Hematopoietic multipotent progenitor cell treated with erythropoietin and hydrocortisone succinate and interleukin-3 and kit ligand, for 15 days (in vitro differentiated cells): ENCODE results near the gene USP6NL.

Experiments used
- DNase-seq: peaks from one replicate; pipeline ENCODE4 v3.0.0-alpha.2; 2015; ENCODE audit warnings: low spot score

USP6NL gene

DNA sequence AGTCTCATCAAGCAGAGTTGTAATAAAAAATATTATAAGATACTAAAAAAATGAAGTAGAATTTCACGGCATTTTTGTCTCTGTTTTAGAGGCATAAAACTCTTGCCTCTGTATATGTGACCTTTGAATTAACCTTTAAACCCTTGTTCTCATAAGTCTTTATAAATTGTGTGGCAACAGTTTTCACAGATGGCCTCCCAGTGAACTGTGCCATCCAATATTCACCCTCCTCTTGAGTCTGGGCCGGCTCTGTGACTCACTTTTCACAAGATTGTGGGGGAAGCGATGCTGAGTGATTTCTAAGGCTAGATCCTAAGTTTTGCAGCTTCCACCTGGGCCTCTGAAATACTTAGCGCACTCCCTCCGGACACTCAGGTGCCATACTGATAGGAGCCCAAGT, 4.6 kb upstream of the USP6NL start:
- no peak for DNase-seq

DNA sequence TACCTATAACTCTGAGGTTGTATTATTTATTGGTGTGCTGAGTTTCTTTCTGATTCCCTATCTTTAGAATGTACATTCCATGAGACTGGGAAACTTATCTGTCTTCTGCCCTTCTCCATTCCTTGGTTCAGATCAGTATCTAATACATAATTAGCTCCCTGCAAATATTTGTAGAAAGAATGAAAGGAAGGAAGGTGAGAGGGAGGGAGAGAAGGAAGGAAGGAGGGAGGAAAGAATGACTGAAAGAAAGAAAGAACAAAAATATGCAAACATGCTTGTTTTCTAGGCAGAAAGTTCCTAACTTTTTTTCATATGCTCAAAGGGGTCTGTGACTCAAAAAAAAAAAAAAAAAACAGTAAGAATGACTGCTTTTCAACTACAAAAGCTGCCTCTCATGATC, 3.9 kb upstream of the USP6NL start:
- no peak for DNase-seq

DNA sequence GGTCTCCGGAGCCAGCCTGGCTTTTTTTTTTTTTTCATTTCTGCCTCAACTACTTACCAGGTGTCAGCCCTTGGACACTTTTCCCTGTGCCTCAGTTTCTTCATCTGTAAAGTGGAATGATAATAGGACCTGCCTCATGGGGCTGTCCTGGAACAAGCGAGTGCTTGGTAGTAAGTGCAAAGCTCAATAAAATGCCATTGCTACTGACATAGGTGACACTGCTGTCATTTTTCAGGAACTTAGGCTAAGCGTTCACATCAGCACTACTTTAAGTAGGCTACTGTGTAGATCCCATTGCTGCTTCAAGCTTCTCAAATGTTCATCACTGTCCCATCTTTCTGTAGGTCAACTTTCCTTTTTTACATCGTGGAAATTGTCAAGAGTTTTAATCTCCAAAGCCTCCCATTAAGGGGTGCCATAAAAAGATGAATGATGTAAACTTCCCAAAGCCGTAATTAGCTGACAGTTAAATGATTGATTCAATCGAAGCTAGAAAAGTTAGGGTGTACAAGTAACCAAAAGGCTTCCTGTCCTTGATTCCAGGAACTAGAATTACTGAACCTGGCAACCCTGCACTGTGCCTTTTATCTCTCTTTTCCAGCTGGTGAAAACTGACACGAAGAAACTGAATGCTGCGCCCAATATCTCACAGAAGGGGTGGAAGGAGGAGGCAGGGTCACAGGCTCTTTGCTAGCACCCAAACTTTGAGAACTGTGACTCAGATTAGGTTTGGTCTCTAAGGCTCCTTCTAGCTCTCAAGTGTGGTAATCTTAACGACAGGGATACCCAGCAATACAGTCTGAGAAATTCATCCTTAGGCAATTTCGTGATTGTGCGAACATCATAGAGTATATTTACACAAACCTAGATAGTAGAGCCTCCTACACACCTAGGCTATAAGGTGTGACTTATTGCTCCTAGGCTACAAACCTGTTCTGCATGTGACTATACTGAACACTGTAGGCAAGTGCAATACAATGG, 861 bp upstream of the USP6NL start:
- peak; percentile 97 for DNase-seq

GRCh38 chr10:11610826-11611247, 613 bp downstream of the USP6NL start:
- peak; percentile 45 for DNase-seq

- peak; percentile 35 for DNase-seq
These were observed 1.2 kb downstream of the USP6NL start for GRCh38 chr10:11610166-11610825.

GRCh38 chr10:11609492-11610093, 1.9 kb downstream of the USP6NL start:
- peak; percentile 36 for DNase-seq

GRCh38 chr10:11609052-11609451, 2.4 kb downstream of the USP6NL start:
- DNase-seq, result no peak

DNA sequence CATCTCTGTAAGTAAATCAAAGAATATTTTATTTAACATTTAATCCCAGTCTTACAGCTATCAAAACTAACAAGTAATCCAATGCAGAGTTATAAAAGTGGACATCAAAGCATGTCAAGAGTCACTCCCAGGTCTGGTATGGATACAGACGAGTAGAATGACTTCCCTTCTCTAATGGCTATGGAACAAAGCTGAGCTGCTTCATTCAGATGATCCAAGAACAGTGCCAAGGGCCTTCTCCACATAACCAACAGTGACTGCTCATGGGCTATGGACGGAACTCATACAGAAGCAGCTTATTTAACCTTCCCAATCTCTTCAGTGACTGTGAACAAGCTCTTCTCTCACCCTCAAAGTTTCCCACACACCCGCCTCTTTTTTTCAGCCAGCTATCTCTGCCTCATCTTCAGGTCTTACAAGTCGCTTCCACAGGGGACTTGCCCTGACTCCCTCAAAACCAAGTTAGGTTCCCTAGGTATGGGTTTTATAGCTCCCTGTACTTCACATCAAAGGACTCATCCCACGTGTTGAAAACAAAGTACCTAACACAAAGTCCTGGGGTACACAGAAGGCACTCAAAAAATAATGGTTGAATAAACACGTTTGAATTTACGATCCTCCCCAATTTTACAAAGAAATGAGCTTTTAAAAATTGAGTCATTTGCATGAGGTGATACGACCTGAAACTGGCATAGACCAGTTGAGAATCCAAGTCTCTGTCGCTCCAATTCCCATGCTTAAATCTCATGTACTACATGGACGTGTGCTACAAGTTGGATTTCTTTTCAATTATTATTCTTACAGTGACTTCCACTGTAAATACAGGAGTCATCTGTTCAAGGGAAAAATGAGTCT, 3.1 kb downstream of the USP6NL start:
- DNase-seq, result peak; percentile 42

DNA sequence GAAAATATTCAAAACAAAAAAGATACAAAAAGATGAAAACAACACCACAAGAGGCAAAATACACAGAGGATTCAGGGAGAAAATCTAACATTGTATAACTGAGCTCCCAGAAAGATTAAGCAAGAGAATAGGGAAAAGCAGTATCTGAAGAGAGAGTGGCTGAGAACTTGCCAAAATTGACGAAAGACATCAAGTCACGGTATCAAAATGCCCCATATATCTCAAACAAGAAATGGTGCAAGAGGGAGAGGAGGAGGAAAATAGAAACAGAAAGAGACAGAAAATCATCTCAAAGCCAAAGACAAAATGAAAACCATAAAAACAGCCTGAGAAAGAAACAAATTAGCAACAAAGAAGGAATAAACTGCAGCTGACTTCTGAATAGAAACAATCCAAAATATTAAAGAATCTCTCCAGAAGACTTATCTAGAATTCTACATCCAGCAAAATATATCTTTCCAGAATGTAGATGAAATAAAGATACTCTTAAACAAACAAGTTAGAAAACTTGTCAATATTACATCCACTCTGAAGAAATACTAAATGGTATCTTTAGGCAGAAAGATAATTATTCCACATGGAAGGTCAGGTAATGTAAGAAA, 5.5 kb downstream of the USP6NL start:
- DNase-seq, result peak; percentile 41

DNA sequence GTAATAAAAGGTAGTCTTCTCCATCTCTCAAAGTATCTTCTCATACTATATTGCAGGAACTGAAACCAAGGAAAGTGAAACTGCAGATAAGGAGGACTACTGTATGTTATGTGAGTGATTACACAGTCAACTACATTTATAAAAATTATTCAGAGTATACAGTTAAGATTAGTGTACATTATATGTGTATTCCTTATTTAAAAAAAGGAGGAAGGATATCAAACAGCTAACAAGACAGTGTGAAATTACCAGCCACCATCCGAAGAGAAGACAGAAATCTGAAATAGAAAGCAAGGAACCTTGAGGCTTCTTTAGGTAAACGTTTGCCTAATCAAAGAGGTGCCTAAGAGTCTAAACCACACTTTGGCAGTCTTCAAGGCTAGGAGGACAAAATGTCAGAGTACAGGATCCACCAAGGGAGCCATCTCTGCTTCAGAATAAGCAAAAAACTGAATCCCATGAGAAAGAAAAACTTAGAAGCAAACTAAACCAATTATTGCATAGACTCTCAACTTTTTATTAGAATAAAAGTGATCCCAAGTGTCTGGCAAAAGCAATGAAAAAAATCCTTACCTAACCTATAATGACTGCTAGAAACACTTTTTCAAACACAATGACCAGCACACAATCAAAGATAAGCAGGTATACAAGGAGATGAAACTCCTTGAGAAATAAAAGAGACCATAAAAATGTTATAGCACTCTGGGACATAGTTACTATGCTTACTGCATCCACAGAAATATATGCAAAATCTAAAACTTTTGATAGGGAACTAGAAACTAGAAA, 6.4 kb downstream of the USP6NL start:
- peak; percentile 55 for DNase-seq

- DNase-seq, result no peak
These were observed 7.7 kb downstream of the USP6NL start for GRCh38 chr10:11603741-11604140.

GRCh38 chr10:11602919-11603523, 8.4 kb downstream of the USP6NL start:
- DNase-seq, result peak; percentile 50

GRCh38 chr10:11602358-11602757, 9.1 kb downstream of the USP6NL start:
- no peak for DNase-seq

- peak; percentile 39 for DNase-seq
These were observed 9.8 kb downstream of the USP6NL start for GRCh38 chr10:11601670-11602069.

- DNase-seq, result no peak
These were observed 11.2 kb downstream of the USP6NL start for GRCh38 chr10:11600280-11600679.

DNA sequence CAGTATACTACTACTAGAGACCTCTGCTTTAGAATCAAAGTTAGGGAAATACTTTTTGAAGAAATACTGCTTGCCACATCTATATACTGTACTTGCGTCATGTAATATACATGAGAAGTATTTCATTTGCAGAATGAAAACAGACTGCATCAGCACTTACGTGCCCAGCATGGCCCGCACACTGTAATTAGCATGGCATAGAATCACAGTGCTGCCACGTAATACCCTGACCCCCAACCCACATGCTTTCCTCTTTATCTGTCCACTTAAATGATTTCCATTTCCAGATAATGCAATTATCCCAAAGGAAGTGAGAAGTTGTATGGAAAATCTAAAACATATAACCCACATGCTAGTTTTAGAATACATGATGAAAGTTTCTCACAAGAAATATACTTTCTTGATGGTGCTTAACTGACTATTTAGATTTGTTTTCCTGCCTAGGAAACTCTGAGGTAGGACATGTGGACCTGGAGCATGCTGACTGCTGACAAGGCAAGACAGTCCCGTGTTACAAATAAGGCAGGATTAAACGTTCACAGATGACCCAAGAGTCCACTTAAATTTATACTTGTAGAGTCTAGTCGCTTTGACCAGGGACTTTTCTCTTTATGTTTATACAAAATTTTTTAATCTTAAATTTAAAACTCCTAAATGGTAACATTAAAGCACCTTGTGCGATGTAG, 12.6 kb downstream of the USP6NL start:
- DNase-seq, result no peak

DNA sequence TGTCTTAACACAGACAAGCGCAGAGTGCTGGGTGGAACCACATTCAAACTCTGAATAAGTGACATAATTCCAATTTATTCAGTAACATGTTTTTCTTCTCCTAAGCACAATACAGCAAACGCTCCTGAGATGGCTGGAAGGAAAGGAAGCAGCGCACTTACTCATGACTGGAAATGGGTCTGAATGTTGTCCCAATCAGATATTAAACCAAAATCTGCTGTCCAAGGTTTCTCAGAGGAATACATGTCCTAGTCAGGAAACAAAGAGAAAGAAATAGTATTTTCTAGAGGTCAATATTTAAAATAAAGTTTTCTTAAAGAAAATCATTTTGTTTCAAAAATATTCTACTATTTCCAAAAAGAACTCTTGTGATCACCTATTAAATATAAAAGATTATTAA, 14.0 kb downstream of the USP6NL start:
- DNase-seq, result no peak

GRCh38 chr10:11595395-11595692, 16.1 kb downstream of the USP6NL start:
- DNase-seq, result peak; percentile 46

DNA sequence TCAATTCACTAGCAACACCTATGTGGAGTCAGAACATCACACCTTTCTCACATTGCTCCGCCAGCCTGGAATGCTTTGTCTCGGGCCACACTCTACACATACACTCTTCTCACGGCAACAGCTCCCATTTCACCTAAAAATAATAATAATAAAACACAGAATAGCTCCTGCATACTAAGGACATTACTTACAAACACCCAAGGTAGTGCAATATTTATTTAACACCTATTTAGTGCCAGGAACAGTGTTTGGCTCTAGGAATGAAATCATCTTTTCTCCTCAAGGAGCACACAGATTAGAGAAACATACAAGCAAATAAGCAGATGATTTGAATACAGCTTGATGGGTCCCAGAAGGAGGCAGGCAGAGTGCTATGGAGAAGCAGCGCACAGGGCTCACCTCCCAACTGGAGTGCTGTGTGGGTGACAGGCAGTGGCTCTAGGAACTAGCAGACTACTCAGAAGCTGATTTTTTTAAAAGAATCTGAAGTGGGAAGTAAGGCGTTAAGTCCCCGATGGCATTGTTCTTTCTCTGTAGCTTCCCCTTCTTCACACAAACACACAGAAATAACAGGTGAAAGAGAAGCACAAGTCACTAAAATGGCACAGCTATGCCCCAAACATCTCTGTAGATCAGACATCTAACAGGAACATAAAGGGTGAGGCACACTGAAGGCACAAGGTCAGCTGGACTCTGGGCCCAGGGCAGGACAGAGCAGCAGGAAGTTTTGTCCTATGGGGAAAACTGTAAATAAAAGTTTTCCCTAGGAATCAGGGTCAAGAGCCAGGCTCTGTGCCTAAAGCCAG, 16.7 kb downstream of the USP6NL start:
- no peak for DNase-seq
